ENCODE results near the gene DPF1. TPM values are rescaled to one million over a fixed set of nuclear protein-coding genes. Genes with fewer than 3 reads are reported as not detected.
"Not testable (repeated sequence)": the region's sequence is repeated elsewhere in the genome, so short reads cannot be mapped to it uniquely, and the experiment has no call there.

The DPF1 gene
- polyA plus RNA-seq (ENCODE audit: insufficient read length), result 3.7 TPM

DNA sequence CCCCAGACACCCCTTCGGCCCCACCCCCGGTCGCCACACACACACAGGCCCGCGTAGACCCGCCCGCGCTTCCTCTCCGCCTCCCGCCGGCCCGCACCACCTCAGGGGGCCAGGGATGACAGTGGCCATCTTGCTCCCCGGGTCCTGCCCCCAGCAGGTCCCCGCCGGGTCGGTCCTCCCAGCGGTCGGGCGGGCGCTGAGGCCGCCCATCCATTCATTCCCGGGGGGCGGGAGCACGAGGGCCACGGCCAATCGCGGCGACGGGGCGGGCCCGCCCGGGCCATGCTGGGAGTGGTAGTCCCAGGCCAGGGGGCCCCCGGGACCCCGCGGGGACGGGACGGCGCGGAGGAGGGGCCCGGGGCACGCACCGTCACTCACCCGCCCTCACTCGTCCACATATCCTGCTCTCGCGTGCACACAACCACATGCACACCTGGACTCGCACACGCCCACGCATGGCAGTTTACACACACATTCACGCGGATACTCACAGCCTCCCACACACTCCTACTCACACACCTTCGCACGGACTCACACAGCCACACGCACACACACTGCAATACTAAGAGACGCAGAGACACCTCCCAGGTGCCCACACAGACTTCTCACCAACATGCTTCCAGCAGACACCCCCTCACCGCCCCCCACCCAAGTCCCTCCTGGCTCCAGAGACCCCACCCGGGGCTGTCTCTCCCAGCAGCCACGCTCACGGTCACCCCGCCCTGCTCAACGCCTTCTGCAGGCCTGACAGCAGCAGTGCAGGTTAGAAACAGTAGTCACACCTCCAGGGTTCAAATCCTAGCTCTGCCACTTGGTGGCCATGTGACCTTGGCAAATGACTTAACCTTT lies at the start of gene DPF1:
DPF1 (minus strand) TSS at position 209 of the 849 bp plus-strand sequence; CDS start at position 129, 80 bp downstream.
- DNase-seq (ENCODE audit: low read depth), result no peak

DNA sequence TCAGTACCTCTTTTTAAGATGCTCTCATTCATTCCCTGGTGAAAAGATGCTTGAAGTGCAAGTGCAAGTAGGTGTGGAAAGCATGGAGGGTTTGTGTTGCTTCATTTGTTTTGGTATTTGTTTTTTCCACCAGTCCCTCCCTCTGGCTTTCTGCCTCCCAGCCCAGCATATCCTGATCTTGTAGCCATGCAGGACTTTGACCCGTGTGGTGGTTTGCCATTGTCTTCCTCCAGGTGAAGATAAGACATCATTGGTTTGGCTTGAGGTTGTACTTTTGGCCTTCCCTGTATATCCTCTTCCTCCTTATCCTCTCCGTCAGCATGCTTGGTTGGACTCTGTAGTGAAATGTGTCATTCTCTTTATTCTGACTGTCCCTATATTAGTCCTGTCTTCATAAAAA lies 49.5 kb upstream of the DPF1 start:
- DNase-seq (ENCODE audit: low read depth), result no peak

- DNase-seq (ENCODE audit: low read depth), result no peak
Observed at GRCh38 chr19:38270587-38271167, 46.7 kb upstream of the DPF1 start.

DNA sequence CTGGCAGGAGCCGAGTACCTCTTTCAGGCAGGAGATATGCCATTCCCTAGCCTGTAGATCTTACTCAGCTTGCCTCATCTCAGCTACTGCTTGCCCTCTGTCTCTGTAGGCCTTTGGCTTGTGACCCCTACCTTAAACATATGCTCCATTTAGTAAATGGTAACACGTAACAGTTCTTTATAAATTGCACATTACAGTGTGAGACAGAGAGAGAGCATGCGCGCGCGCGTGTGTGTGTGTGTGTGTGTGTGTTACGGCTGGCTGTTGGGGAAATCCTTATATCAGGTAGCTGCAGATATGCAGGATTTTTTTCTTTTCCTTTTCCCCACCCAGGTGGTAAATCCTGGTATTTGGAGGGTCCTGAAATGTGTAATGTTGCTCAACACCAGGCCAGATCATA lies 44.5 kb upstream of the DPF1 start:
- DNase-seq (ENCODE audit: low read depth), result no peak

- DNase-seq (ENCODE audit: low read depth), result no peak
Observed at GRCh38 chr19:38267761-38268483, 43.9 kb upstream of the DPF1 start.

DNA sequence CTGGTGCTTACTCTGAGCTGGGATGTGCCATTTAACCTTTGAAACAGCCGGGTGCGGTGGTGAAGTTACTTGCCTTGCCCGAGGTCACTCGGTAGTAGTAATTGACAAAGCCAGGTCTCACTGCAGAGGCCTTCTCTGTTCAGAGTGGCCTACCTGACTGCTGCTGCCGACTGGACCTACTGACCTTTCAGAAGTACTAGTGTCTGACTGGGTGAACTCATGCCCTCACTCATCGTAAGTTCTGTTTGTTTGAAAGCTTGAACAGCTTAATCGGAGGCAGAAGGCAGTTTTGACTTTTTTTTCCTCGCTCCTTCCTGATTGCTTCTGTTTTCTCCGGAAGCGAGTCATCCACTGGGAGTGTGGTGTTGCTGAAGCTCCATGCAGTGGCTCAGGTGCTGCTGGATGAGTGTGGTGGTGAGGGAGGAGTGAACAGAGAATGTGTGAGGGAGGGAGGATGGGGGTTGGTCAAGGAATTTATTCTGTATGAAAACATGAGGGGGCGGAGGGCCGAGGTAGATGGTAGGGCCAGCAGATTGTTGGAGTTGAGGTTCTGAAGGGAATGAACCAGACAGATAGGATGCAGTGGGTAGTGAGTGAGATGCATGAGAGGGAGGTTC lies 43.1 kb upstream of the DPF1 start:
- no peak for DNase-seq (ENCODE audit: low read depth)

DNA sequence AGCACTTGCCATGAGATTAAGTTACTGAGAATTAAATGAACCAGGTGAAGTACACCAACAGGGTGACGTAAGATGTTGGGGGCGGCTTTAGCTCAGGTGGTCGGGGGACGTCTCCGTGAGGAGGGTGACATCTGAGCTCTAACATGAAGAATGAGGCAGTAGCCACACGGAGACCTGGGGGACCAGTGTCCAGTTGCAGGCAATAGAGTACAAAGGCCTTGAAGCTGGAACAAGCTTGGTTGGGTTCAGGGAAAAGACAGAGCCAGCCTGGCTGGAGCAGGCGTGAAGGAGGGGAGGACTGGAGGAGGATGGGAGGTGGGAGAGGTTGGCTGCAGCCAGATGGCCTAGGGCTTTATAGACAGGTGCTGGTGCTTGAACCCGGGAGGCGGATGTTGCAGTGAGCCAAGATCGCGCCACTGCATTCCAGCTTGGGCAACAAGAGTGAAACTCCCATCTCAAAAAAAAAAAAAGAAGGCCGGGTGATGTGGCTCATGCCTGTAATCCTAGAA lies 42.0 kb upstream of the DPF1 start:
- no peak for DNase-seq (ENCODE audit: low read depth)

- no peak for DNase-seq (ENCODE audit: low read depth)
Observed at GRCh38 chr19:38265213-38265861, 41.3 kb upstream of the DPF1 start.

DNA sequence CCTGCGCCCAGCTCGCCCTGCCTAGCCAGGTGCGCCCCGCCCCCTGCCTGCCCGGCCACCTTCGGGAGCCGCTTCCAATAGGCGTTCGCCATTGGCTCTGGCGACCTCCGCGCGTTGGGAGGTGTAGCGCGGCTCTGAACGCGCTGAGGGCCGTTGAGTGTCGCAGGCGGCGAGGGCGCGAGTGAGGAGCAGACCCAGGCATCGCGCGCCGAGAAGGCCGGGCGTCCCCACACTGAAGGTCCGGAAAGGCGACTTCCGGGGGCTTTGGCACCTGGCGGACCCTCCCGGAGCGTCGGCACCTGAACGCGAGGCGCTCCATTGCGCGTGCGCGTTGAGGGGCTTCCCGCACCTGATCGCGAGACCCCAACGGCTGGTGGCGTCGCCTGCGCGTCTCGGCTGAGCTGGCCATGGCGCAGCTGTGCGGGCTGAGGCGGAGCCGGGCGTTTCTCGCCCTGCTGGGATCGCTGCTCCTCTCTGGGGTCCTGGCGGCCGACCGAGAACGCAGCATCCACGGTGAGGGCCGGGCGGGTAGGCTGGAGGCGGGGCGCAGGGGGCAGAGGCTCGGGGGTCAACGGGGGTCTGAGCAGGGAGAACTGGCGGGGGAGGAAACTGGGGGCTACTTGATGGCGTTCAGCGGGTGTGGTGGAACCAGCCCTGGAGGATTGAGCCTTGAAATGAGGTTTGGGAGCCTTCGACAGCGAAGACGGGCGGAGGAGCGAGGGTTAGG lies 40.6 kb upstream of the DPF1 start, which contains the start of gene SPINT2:
SPINT2 (plus strand) TSS at position 88 of the 727 bp plus-strand sequence; CDS start at position 408, 320 bp downstream.
- no peak for DNase-seq (ENCODE audit: low read depth)

GRCh38 chr19:38263689-38264485 lies 39.9 kb upstream of the DPF1 start:
- DNase-seq (ENCODE audit: low read depth), result no peak

GRCh38 chr19:38262585-38263268 lies 38.7 kb upstream of the DPF1 start:
- DNase-seq (ENCODE audit: low read depth), result no peak

DNA sequence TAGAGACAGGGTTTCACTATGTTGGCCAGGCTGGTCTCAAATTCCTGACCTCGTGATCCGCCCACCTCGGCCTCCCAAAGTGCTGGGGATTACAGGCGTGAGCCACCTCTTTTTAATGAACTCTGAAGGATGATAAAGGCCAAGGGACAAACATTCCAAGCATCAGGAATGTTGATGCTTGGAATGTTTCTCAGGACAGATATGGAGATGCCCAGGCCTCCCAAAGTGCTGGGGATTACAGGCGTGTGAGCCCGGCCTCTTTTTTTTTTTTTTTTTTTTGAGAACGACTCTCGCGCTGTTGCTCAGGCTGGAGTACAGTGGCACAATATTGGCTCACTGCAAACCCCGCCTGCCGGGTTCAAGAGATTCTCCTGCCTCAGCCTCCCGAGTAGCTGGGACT lies 37.9 kb upstream of the DPF1 start:
- not testable (repeated sequence) for DNase-seq (ENCODE audit: low read depth)

- no peak for DNase-seq (ENCODE audit: low read depth)
Observed at GRCh38 chr19:38255383-38256014, 31.5 kb upstream of the DPF1 start.

GRCh38 chr19:38253788-38254187 lies 29.8 kb upstream of the DPF1 start:
- no peak for DNase-seq (ENCODE audit: low read depth)

GRCh38 chr19:38252941-38253691 lies 29.1 kb upstream of the DPF1 start:
- DNase-seq (ENCODE audit: low read depth), result no peak

DNA sequence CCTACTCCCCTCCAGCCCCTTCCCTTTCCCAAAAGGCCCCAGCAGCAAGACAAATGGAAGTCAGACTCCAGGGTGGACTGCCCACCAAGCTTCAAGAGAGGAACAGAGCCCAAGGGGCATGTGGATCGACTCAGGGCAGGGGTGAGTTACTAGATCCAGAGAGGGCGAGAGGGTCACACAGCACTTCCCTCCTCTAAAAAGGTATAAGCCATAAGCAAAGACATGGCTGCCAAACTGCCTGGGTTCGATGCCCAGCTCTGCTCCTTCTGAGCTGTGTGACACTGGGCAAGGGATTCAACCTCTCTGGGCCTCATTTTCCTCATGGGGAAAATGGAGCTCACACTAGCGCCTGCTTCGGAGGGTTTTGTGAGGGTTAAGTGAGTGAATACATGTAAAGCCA lies 28.4 kb upstream of the DPF1 start:
- no peak for DNase-seq (ENCODE audit: low read depth)

GRCh38 chr19:38251564-38252051 lies 27.6 kb upstream of the DPF1 start:
- no peak for DNase-seq (ENCODE audit: low read depth)
